CD4-positive, alpha-beta T cell treated with Interleukin-6 at 100 ng/mL for 8 hours (primary cell): Measurements from ENCODE around the gene ANKRD10.
"Not testable (repeated sequence)": the region's sequence is repeated elsewhere in the genome, so short reads cannot be mapped to it uniquely, and the experiment has no call there.

Experiments
- DNase-seq: peaks from one replicate; pipeline ENCODE4 v3.0.0-alpha.2; 2020; ENCODE audit warnings: mixed read lengths, low spot score

ANKRD10 gene

GRCh38 chr13:110915057-110915873 lies at the start of gene ANKRD10:
TSS of gene ANKRD10 (minus strand) at chr13:110915069. CDS start at chr13:110914934, 135 bp downstream.
- DNase-seq, result peak; percentile 94

GRCh38 chr13:110964229-110965037 lies 49.6 kb upstream of the ANKRD10 start:
- DNase-seq, result no peak

DNA sequence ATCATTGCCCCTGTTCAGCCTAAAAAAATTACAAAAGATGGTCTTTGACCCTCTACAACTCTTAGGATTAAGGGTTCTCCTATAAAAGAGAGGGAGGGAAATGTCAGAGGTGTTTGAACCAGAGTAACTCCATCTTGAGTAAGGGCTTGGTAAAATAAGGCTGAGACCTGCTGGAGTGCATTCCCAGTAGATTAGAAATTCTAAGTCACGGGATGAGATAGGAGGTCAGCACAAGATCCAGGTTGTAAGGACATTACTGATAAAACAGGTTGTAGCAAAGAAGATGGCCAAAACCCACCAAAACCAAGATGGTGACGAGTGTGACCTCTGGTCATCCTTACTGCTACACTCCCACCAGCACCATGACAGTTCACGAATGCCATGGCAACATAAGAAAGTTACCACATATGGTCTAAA lies 48.7 kb upstream of the ANKRD10 start:
- DNase-seq, result no peak

GRCh38 chr13:110961959-110962358 lies 47.1 kb upstream of the ANKRD10 start:
- DNase-seq, result no peak

DNA sequence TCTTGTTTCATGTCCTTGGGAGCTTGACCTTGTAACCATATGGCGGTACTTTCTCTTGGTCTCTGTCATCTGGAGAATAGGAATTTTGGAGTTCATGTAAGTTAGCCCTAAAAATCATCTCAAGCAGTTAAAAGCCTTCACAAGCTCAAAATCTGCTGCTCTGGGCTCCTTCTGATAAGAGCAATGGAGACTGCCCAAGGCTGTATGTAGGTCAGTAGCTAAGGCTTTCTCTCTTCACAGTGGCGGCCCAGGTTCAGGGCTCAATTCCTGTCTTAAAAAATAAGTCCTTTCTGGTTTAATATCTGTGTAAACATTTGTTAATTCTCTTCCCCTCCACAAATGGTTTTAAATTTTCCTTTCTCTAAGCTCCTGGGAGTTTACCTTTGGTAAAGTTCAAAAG lies 45.3 kb upstream of the ANKRD10 start:
- no peak for DNase-seq

- no peak for DNase-seq
These were observed 43.1 kb upstream of the ANKRD10 start for GRCh38 chr13:110957931-110958330.

DNA sequence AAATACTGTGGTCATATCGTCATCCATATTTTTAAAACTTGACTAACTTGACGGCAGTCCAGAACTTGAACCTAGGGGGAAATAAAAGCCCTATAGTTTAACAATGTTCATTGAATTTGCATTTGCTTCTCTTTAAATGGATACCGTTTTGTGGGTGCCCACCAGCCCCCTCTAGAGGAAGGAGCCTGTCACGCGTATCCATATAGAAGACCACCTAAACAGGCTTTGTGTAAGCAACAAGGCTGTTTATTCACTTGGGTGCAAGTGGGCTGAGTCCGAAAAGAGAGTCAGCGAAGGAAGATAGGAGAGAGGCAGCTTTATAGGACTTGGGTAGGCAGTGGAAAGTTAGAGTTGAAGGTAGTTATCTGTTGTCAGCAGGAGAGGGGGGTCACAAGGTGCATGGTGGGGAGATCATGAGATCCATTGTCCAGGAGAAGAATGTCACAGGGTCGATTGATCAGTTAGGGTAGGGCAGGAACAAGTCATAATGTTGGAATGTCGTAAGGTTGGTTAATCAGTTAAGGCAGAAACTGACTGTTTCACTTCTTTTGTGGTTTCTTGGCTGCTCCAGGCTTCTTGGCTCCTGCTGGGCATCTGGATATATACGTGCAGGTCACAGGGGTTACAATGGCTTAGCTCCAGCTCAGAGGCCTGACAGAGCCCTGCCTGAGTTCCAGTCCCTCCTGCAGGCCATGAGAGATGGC lies 42.5 kb upstream of the ANKRD10 start:
- no peak for DNase-seq

DNA sequence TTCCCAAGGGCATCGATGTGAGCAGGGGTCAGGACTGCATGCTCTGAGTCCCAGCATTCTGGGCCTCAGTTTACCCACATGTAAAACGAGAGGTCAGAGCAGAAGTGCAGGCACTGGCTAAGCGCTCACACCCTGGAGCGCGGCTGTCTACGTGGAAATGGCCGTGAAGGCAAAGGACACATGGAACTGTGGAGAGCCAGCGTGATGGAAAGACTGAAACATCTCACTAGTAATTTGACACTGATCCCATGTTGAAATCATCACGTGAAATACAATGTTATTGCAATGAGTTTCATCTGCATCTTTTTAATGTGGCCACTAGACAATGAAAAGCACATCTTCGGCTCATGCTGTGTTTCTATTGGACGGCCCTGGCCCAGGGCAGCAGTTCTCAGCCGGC lies 41.3 kb upstream of the ANKRD10 start:
- DNase-seq, result not testable (repeated sequence)

DNA sequence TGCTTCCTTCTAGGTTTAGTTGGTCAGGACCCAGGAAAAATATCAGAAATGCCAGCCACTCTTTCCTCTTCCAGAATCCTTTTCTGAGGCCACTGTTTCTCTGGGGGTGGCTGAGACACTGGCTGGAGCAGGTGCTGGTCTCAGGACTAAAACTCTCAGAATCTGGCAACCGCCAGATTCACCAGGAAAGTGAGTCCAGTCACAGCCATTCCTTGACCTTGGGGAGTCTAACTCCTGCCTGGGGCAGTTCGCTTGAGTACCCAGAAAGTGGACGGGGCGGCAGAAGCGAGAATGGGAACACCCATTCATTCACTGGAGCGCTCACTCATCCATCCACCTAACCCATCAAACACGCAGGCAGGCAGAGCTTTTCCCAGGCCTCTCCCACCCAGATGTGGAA lies 40.7 kb upstream of the ANKRD10 start:
- DNase-seq, result not testable (repeated sequence)

GRCh38 chr13:110955072-110955503 lies 40.2 kb upstream of the ANKRD10 start:
- DNase-seq, result not testable (repeated sequence)

DNA sequence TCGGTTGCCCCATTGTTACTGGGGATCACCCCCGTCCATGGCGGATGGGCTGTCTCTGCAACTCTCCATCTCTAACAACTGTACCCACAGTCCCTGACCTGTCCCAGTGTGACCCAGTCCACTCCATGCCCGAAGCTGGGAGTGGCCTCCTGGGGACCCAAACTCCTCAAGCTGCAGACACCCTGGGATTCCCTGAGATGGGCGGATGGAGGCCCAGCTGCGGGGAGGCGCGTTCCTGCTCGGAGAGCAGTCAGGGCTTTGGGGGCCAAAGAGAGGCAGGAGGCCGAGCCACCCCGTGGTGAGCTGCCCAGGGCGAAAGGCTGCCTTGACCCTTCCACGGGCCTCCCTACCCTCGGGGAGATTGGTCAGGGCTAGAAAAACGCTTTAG lies 39.7 kb upstream of the ANKRD10 start:
- not testable (repeated sequence) for DNase-seq

DNA sequence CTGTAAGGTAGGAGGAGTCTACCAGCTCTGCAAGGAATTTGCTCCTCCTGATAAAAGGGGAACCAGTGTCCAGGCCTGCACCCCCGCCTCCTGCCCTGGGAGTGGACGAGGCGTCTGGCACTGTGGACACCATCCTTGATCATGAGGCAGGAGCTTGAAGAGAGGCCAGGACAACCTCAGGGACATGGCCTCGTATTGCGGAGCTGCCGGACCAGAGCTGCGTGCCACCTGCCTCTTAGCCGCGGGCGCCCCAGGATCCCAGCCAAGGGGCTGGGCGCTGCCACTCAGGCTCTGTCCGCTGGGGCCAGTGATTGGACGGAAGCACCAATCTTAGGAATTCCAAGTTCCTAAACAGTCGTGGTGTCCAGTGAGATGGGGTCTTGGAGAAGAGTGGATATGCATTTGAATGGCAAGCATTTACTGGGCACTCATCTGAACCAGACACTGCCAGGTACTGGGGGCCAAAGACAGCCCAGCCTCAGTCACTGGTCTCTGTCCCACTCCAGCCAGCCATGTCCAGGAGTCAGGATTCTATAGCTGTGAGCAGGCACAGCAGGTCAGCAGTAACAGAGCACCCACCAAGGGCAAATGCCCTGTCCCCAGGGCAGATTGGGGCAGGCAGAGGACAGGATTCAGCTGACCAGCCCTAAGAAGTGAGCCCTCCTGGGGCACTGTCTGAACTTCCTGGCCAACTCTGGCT lies 39.1 kb upstream of the ANKRD10 start:
- no peak for DNase-seq

GRCh38 chr13:110953416-110953815 lies 38.5 kb upstream of the ANKRD10 start:
- no peak for DNase-seq

- DNase-seq, result not testable (repeated sequence)
These were observed 37.3 kb upstream of the ANKRD10 start for GRCh38 chr13:110952135-110952534.

DNA sequence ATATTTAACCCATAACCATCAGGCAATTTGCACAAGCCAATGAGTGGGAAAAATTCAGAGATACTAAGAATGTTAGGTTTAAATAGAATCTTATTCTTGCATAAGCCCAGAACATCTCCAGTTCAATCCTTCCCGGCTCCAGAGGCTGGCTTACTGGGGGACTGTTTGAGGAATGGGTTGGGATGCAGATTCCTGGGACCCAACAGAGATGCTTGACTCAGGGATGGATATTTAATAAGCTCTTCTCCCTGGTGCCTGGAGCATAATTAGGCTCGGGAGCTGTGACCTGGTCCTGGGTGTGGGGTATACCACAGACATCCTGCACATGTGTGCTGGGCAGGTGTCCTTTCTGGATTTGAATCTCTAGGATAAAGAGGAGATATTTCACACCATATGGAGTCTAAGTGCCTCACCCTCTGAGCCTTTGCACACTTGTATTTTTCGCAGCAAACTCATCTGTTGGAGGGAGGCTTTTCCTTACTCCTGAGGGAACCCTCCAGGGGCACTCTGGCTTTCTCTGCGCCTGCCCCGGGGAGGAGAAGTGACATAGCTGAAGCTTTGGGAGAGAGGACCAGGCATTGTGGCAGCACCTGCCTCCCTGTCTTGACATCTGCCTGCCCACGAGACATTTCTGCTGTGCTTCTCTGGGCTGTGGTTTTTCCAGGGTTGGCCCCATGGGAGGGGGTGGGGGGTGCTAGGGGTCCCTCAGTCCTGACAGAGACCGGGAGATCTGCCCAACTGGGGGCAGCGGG lies 36.1 kb upstream of the ANKRD10 start:
- no peak for DNase-seq

DNA sequence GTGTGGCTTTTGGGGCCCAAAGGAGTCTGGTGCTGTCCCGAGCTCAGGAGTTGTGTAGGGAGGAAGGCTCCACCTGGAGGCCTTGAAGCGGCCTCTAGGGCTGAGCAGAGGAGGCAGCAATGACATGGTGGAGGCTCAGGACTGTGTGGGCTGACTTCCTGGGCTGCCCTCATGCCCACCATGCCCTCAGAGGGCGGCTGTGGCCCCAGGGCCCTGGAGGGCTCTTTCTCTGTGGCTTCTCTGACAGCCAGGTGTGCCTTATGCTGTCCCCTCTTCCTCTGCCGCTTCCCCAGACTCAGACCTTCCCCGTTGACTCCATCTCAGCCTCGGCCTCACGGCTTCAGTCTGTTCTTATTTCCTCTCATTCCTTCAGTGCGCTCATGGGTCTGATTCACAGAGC lies 35.5 kb upstream of the ANKRD10 start:
- DNase-seq, result no peak

DNA sequence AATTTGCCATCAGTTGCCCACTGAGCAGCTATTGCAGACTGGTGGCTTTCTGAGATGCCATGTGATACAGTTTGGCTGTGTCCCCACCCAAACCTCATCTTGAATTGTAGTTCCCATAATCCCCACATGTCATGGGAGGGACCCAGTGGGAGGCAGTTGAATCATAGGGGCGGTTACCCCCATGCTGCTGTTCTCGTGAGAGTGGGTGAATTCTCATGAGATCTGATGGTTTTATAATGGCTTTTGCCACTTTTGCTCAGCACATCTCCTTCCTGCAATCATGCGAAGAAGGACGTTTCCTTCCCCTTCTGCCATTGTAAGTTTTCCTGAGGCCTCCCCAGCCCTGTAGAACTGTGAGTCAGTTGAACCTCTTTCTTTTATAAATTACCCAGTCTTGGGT lies 34.8 kb upstream of the ANKRD10 start:
- no peak for DNase-seq

- no peak for DNase-seq
These were observed 34.2 kb upstream of the ANKRD10 start for GRCh38 chr13:110949116-110949515.

DNA sequence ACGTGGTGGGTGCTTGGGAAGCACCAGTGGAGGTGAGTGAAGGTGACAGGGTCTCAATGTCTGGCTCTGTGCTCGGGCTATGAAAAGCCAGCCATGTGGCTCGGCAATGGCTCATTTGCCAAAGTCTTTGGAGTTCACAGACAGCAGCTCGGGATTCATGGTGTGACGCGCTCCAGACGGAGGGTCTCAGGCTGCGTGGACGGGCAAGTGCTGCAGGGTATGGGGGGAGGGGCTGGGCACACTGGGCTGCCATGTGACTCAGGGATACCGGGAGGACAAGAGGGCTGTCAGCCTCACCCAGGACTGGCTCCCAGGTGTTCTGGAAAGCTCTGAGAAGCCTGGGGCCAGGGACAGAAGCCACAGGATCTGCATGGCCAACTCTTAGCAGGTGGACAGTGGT lies 32.5 kb upstream of the ANKRD10 start:
- DNase-seq, result not testable (repeated sequence)

DNA sequence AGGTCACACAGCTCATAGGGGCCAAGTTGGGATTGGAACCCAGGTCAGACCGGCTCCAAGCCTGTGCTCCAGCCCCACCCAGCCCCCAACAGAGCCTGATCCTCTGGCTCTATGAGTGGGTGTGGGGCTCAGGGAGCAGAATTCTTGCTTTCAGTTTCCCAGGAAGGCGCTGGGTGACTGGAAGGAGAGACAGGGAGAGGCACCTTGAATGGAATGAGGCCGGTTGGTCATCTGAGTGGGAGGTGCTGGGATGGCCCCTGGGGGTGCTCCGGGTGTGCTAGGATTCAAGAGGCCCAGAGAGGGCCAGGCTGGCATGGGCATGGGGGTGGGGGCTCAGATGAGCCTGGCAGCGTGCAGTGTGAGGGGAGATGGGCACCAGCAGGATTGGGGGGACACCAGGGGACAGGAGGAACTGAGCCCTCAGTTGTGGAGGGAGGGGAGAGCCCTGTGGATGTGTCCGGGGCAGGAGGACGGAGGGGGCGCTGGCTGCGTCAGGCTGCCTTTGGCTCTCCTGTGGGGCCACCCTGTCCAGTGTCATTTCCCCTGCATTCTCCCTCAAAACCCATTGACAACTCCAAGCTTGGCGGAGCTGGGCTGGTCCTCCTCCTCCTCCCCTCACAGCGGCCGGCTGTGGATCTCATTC lies 31.2 kb upstream of the ANKRD10 start:
- DNase-seq, result no peak
